Stromal cell of bone marrow (primary cell): ENCODE data around the gene DDX27.

Experiments
- DNase-seq: peaks from one replicate; pipeline ENCODE4 v3.0.0-alpha.2; 2012; ENCODE audit warnings: low read depth

The DDX27 gene

GRCh38 chr20:49291200-49291599, 72.0 kb downstream of the DDX27 start:
- DNase-seq, result no peak

- no peak for DNase-seq
Observed at GRCh38 chr20:49292010-49292409, 72.8 kb downstream of the DDX27 start.

GRCh38 chr20:49293122-49293521, 73.9 kb downstream of the DDX27 start:
- no peak for DNase-seq
